GM19438 (cell line): ENCODE data around the gene AQP10.
"Not testable (repeated sequence)": the region's sequence is repeated elsewhere in the genome, so short reads cannot be mapped to it uniquely, and the experiment has no call there.

Source experiments
- ATAC-seq: cut with Tn5 transposase; IDR thresholded peaks from one replicate; pipeline ENCODE4 v1.9.1; 2021; ENCODE audit warnings: low read depth; ENCODE audit not compliant: unreplicated experiment

The AQP10 gene

GRCh38 chr1:154342836-154343472 is 22.1 kb downstream of the AQP10 start:
- ATAC-seq = no peak

- no peak for ATAC-seq
Observed at GRCh38 chr1:154344977-154345837, 24.3 kb downstream of the AQP10 start.

- no peak for ATAC-seq
Observed at GRCh38 chr1:154346276-154346917, 25.5 kb downstream of the AQP10 start.

- no peak for ATAC-seq
Observed at GRCh38 chr1:154347961-154348360, 27.1 kb downstream of the AQP10 start.

GRCh38 chr1:154348429-154349076 is 27.7 kb downstream of the AQP10 start:
- ATAC-seq = no peak

- no peak for ATAC-seq
Observed at GRCh38 chr1:154349121-154349520, 28.2 kb downstream of the AQP10 start.

- ATAC-seq = no peak
Observed at GRCh38 chr1:154350383-154350782, 29.5 kb downstream of the AQP10 start.

- no peak for ATAC-seq
Observed at GRCh38 chr1:154351363-154352068, 30.6 kb downstream of the AQP10 start.

- ATAC-seq = no peak
Observed at GRCh38 chr1:154352245-154352580, 31.3 kb downstream of the AQP10 start.

GRCh38 chr1:154352581-154353459 is 31.9 kb downstream of the AQP10 start:
- no peak for ATAC-seq

GRCh38 chr1:154353460-154353904 is 32.6 kb downstream of the AQP10 start:
- ATAC-seq = no peak

- ATAC-seq = no peak
Observed at GRCh38 chr1:154353966-154354365, 33.1 kb downstream of the AQP10 start.

GRCh38 chr1:154358519-154358918 is 37.6 kb downstream of the AQP10 start:
- ATAC-seq = no peak

- ATAC-seq = no peak
Observed at GRCh38 chr1:154360288-154360687, 39.4 kb downstream of the AQP10 start.

- not testable (repeated sequence) for ATAC-seq
Observed at GRCh38 chr1:154360881-154361280, 40.0 kb downstream of the AQP10 start.

- no peak for ATAC-seq
Observed at GRCh38 chr1:154361357-154361756, 40.5 kb downstream of the AQP10 start.

GRCh38 chr1:154371436-154371835 is 50.5 kb downstream of the AQP10 start:
- ATAC-seq = no peak

- ATAC-seq = not testable (repeated sequence)
Observed at GRCh38 chr1:154373777-154374357, 53.0 kb downstream of the AQP10 start.
